Measurements from ENCODE around the gene DUOX2.

DUOX2 gene

GRCh38 chr15:45116482-45117307, 2.7 kb upstream of the DUOX2 start:
- DNase-seq (ENCODE audit: extremely low spot score): no peak
- CTCF ChIA-PET: no interaction called here
- TF ChIP-seq TARDBP (IDR thresholded peaks at IDR 0.05) (no peak), FOXK2 (IDR thresholded peaks at IDR 0.05) (no peak), FOXM1 (IDR thresholded peaks at IDR 0.05; ENCODE audit: borderline replicate concordance) (no peak), ELF4 (IDR thresholded peaks at IDR 0.05) (no peak), ARNT (IDR thresholded peaks at IDR 0.05) (no peak), CTBP1 (IDR thresholded peaks at IDR 0.05; ENCODE audit: borderline replicate concordance) (no peak), SUZ12 (IDR thresholded peaks at IDR 0.05) (no peak), PKNOX1 (IDR thresholded peaks at IDR 0.05) (no peak), SP1 (IDR thresholded peaks at IDR 0.05) (no peak), BHLHE40 (IDR thresholded peaks at IDR 0.05; ENCODE audit: borderline replicate concordance) (no peak), HDGF (IDR thresholded peaks at IDR 0.05; ENCODE audit: borderline replicate concordance) (no peak), L3MBTL2 (conservative IDR thresholded peaks at IDR 0.05) (no peak)
- POLR2A ChIA-PET: no interaction called here

GRCh38 chr15:45116006-45116481, 2.1 kb upstream of the DUOX2 start:
- DNase-seq (ENCODE audit: extremely low spot score): no peak
- POLR2A ChIA-PET: no interaction called here
- no peak for TF ChIP-seq SUZ12 (IDR thresholded peaks at IDR 0.05)
- TF ChIP-seq FOXA1 (IDR thresholded peaks at IDR 0.05): no peak
- TF ChIP-seq ELF4 (IDR thresholded peaks at IDR 0.05): no peak
- no peak for TF ChIP-seq SP1 (IDR thresholded peaks at IDR 0.05)
- TF ChIP-seq ZNF384 (IDR thresholded peaks at IDR 0.05): no peak
- no peak for TF ChIP-seq FOXK2 (IDR thresholded peaks at IDR 0.05)
- TF ChIP-seq LEF1 (IDR thresholded peaks at IDR 0.05; ENCODE audit: borderline replicate concordance): no peak
- no peak for TF ChIP-seq L3MBTL2 (conservative IDR thresholded peaks at IDR 0.05)
- TF ChIP-seq NFRKB (IDR thresholded peaks at IDR 0.05): no peak
- CTCF ChIA-PET: no interaction called here

- no peak for DNase-seq (ENCODE audit: extremely low spot score)
- ChIA-PET POLR2A (no interaction called here), CTCF (no interaction called here)
- TF ChIP-seq LEF1 (IDR thresholded peaks at IDR 0.05; ENCODE audit: borderline replicate concordance): no peak
- no peak for TF ChIP-seq NFRKB (IDR thresholded peaks at IDR 0.05)
- TF ChIP-seq CTBP1 (IDR thresholded peaks at IDR 0.05; ENCODE audit: borderline replicate concordance): no peak
- no peak for TF ChIP-seq HDGF (IDR thresholded peaks at IDR 0.05; ENCODE audit: borderline replicate concordance)
- TF ChIP-seq ZNF384 (IDR thresholded peaks at IDR 0.05): no peak
These were observed 1.4 kb upstream of the DUOX2 start for GRCh38 chr15:45115312-45115820.

GRCh38 chr15:45114751-45115085, 746 bp upstream of the DUOX2 start:
- TF ChIP-seq SUZ12 (IDR thresholded peaks at IDR 0.05) (no peak), FOXM1 (IDR thresholded peaks at IDR 0.05; ENCODE audit: borderline replicate concordance) (no peak), PKNOX1 (IDR thresholded peaks at IDR 0.05) (no peak), ARNT (IDR thresholded peaks at IDR 0.05) (no peak), TARDBP (IDR thresholded peaks at IDR 0.05) (no peak), L3MBTL2 (conservative IDR thresholded peaks at IDR 0.05) (no peak), NFRKB (IDR thresholded peaks at IDR 0.05) (no peak), FOXA1 (IDR thresholded peaks at IDR 0.05) (no peak), HDGF (IDR thresholded peaks at IDR 0.05; ENCODE audit: borderline replicate concordance) (no peak), CTBP1 (IDR thresholded peaks at IDR 0.05; ENCODE audit: borderline replicate concordance) (no peak), LEF1 (IDR thresholded peaks at IDR 0.05; ENCODE audit: borderline replicate concordance) (no peak), ELF4 (IDR thresholded peaks at IDR 0.05) (no peak), BHLHE40 (IDR thresholded peaks at IDR 0.05; ENCODE audit: borderline replicate concordance) (no peak)
- ChIA-PET POLR2A (no interaction called here), CTCF (no interaction called here)
- DNase-seq (ENCODE audit: extremely low spot score): no peak

GRCh38 chr15:45113380-45113990, 487 bp downstream of the DUOX2 start:
- ChIA-PET POLR2A (no interaction called here), CTCF (no interaction called here)
- TF ChIP-seq SP1 (IDR thresholded peaks at IDR 0.05): no peak
- no peak for TF ChIP-seq FOXM1 (IDR thresholded peaks at IDR 0.05; ENCODE audit: borderline replicate concordance)
- no peak for DNase-seq (ENCODE audit: extremely low spot score)

- TF ChIP-seq NFRKB (IDR thresholded peaks at IDR 0.05) (no peak), LEF1 (IDR thresholded peaks at IDR 0.05; ENCODE audit: borderline replicate concordance) (no peak), SUZ12 (IDR thresholded peaks at IDR 0.05) (no peak), PKNOX1 (IDR thresholded peaks at IDR 0.05) (no peak), FOXA1 (IDR thresholded peaks at IDR 0.05) (no peak), ARNT (IDR thresholded peaks at IDR 0.05) (no peak), ELF4 (IDR thresholded peaks at IDR 0.05) (no peak), CTBP1 (IDR thresholded peaks at IDR 0.05; ENCODE audit: borderline replicate concordance) (no peak), ZNF384 (IDR thresholded peaks at IDR 0.05) (no peak), FOXM1 (IDR thresholded peaks at IDR 0.05; ENCODE audit: borderline replicate concordance) (no peak), SP1 (IDR thresholded peaks at IDR 0.05) (no peak), FOXK2 (IDR thresholded peaks at IDR 0.05) (no peak), L3MBTL2 (conservative IDR thresholded peaks at IDR 0.05) (no peak), TARDBP (IDR thresholded peaks at IDR 0.05) (no peak), BHLHE40 (IDR thresholded peaks at IDR 0.05; ENCODE audit: borderline replicate concordance) (no peak), HDGF (IDR thresholded peaks at IDR 0.05; ENCODE audit: borderline replicate concordance) (no peak)
- POLR2A ChIA-PET: no interaction called here
- CTCF ChIA-PET: no interaction called here
- no peak for DNase-seq (ENCODE audit: extremely low spot score)
These were observed 1.2 kb downstream of the DUOX2 start for GRCh38 chr15:45112591-45113379.
